Gastroesophageal sphincter (tissue), 4 donors: ENCODE results near the gene YTHDF1. TPM values are rescaled to one million over a fixed set of nuclear protein-coding genes. Genes with fewer than 3 reads are reported as not detected.
"Not testable (repeated sequence)": the region's sequence is repeated elsewhere in the genome, so short reads cannot be mapped to it uniquely, and the experiment has no call there.

Experiments
- ATAC-seq: fragments of 150-250 bp; one replicate; pipeline ENCODE4 v1.9.1; 2016; ENCODE audit warnings: mild to moderate bottlenecking, moderate library complexity
- H3K27ac ChIP-seq, 4 donors: fragments of 200-600 bp; sonication (generic) in 3 of 4; 1 replicate in 3 of 4; 2 replicates in 1 of 4; pipeline ENCODE4 v1.5.1; 2016 to 2019
- H3K27me3 ChIP-seq: fragments of 200-600 bp; sonication (generic); one replicate; pipeline ENCODE4 v1.5.1; 2019
- H3K36me3 ChIP-seq, 2 donors: fragments of 200-600 bp; sonication (generic); one replicate each; pipeline ENCODE4 v1.5.1; 2019; ENCODE audit warnings: control low read depth in 1 of 2
- H3K4me1 ChIP-seq, 3 donors: fragments of 200-600 bp; sonication (generic); 1 replicate in 2 of 3; 2 replicates in 1 of 3; pipeline ENCODE4 v1.5.1; 2016 to 2019; ENCODE audit warnings: control low read depth in 2 of 3
- H3K4me3 ChIP-seq, 2 donors: fragments of 200-600 bp; sonication (generic); one replicate each; pipeline ENCODE4 v1.5.1; 2019; ENCODE audit warnings: mild to moderate bottlenecking in 1 of 2, moderate library complexity in 1 of 2
- H3K9me3 ChIP-seq, 3 donors: fragments of 200-600 bp; sonication (generic); one replicate each; pipeline ENCODE4 v1.5.1; 2017 to 2019; ENCODE audit warnings: control low read depth in 2 of 3
- CTCF ChIP-seq, 4 experiments: fragments of 200-600 bp in 2 of 4; fragments of 450-650 bp in 2 of 4; sonication (generic) in 1 of 4; IDR thresholded peaks; one replicate each; pipeline ENCODE4 v1.5.1; 2017 to 2019; ENCODE audit warnings: antibody characterized with exemption in 4 of 4, mild to moderate bottlenecking in 2 of 4, moderate library complexity in 2 of 4
- EP300 ChIP-seq: sonication (generic); formaldehyde crosslinking; IDR thresholded peaks from one replicate; pipeline ENCODE4 v1.6.1; 2017; ENCODE audit warnings: antibody characterized with exemption, mild to moderate bottlenecking
- POLR2A ChIP-seq, 2 donors: fragments of 450-650 bp; IDR thresholded peaks; one replicate each; pipeline ENCODE4 v1.6.1; 2017; ENCODE audit warnings: antibody characterized with exemption in 2 of 2, mild to moderate bottlenecking in 2 of 2, moderate library complexity in 1 of 2
- POLR2AphosphoS5 ChIP-seq: sonication (generic); formaldehyde crosslinking; IDR thresholded peaks from one replicate; pipeline ENCODE4 v1.6.1; 2017; ENCODE audit warnings: antibody characterized with exemption
- WGBS, 2 donors: methylation state at CpG; one replicate each; pipeline ENCODE4 v1.1.5; 2018; ENCODE audit warnings: low coverage in 1 of 2; 5-methylcytosine and 5-hydroxymethylcytosine counted together
- total RNA-seq, 4 donors: library from RNA; depleted of rRNA; stranded (reverse); fragments of >200 nt; gene quantifications; one replicate each; pipeline ENCODE4 v1.1.0, GENCODE V29; 2016

YTHDF1 gene
- total RNA-seq, 4 donors from 2014 or later = 20.2 to 35.8 (median 34.2) TPM

- TF ChIP-seq POLR2A (IDR thresholded peaks at IDR 0.05) (no peak), EP300 (no peak)
- WGBS, 2 donors = no CpG with 5 or more reads among the region's 8 CpGs
- Histone ChIP-seq H3K9me3 (no peaks in the 10 kb centered on the region), H3K36me3 (no peaks in the 10 kb centered on the region), H3K4me1 (peaks cover 0 to 20% (median 17%) of the 10 kb centered on the region in 3 donors), H3K27ac (no peak overlapping the region), H3K27me3 (peaks cover 97% of the 10 kb centered on the region), H3K4me3 (no peak overlapping the region)
- no peak for ATAC-seq
Measured at GRCh38 chr20:63252284-63252711, 36.4 kb upstream of the YTHDF1 start.

- H3K27ac ChIP-seq, H3K36me3 ChIP-seq, H3K4me3 ChIP-seq, H3K9me3 ChIP-seq, ATAC-seq: not testable (repeated sequence)
- 29 to 60% methylated on average over 2 to 7 of the region's 14 CpGs for WGBS, 2 donors
- H3K27me3 ChIP-seq = peaks cover 97% of the 10 kb centered on the region
- peaks cover 0 to 20% (median 17%) of the 10 kb centered on the region in 3 donors for H3K4me1 ChIP-seq
Measured at GRCh38 chr20:63251350-63251749, 35.4 kb upstream of the YTHDF1 start.

GRCh38 chr20:63249891-63250290, 34.0 kb upstream of the YTHDF1 start:
- WGBS, 2 donors = 80 to 90% methylated on average over 1 to 11 of the region's 15 CpGs
- Histone ChIP-seq H3K36me3 (no peaks in the 10 kb centered on the region), H3K27ac (no peak overlapping the region), H3K4me3 (no peak overlapping the region), H3K27me3 (peaks cover 95% of the 10 kb centered on the region), H3K9me3 (no peaks in the 10 kb centered on the region), H3K4me1 (peaks cover 0 to 20% (median 17%) of the 10 kb centered on the region in 3 donors)
- TF ChIP-seq EP300 = no peak
- no peak for TF ChIP-seq POLR2AphosphoS5
- TF ChIP-seq CTCF (IDR thresholded peaks at IDR 0.05) = no peak
- no peak for TF ChIP-seq POLR2A (IDR thresholded peaks at IDR 0.05)
- ATAC-seq = no peak

GRCh38 chr20:63248835-63249591, 33.1 kb upstream of the YTHDF1 start:
- no peak for ATAC-seq
- TF ChIP-seq POLR2A (IDR thresholded peaks at IDR 0.05) (no peak), CTCF (IDR thresholded peaks at IDR 0.05) (no peak), EP300 (no peak), POLR2AphosphoS5 (no peak)
- H3K36me3 ChIP-seq = no peaks in the 10 kb centered on the region
- H3K4me3 ChIP-seq = no peak overlapping the region
- H3K9me3 ChIP-seq = no peaks in the 10 kb centered on the region
- peaks cover 93% of the 10 kb centered on the region for H3K27me3 ChIP-seq
- peaks cover 0 to 12% (median 11%) of the 10 kb centered on the region in 3 donors for H3K4me1 ChIP-seq
- WGBS, 2 donors = 65 to 74% methylated on average over 4 to 22 of the region's 25 CpGs
- H3K27ac ChIP-seq = no peak overlapping the region

- no peak overlapping the region for H3K27ac ChIP-seq
- H3K4me3 ChIP-seq = no peak overlapping the region
- H3K4me1 ChIP-seq = no peaks in the 10 kb centered on the region
- TF ChIP-seq EP300 (no peak), POLR2AphosphoS5 (no peak), POLR2A (IDR thresholded peaks at IDR 0.05) (no peak), CTCF (IDR thresholded peaks at IDR 0.05) (no peak)
- no peaks in the 10 kb centered on the region for H3K36me3 ChIP-seq
- no peaks in the 10 kb centered on the region for H3K9me3 ChIP-seq
- H3K27me3 ChIP-seq = peaks cover 87% of the 10 kb centered on the region
- ATAC-seq = no peak
- WGBS, 2 donors = 67 to 72% methylated on average over 3 to 7 of the region's 24 CpGs
Measured at GRCh38 chr20:63247671-63248228, 31.8 kb upstream of the YTHDF1 start.
